Measurements from ENCODE around the gene MYCBP2.
A peak's percentile ranks its signal among the peaks of the same experiment; 100 is the strongest.

MYCBP2 gene

GRCh38 chr13:77040076-77040475 lies 286.8 kb downstream of the MYCBP2 start:
- H2AK5ac ChIP-seq (ENCODE audit: low read depth, low read length) = no peak overlapping the region
- H3K27me3 ChIP-seq (ENCODE audit: control insufficient read depth in 3 of 3, insufficient read depth in 3 of 3, low read depth in 1 of 3, low read length in 3 of 3) = no peaks in the 10 kb centered on the region
- H4K91ac ChIP-seq (ENCODE audit: low read depth, low read length, poor library complexity) = no peak overlapping the region
- no peak overlapping the region for H3K4ac ChIP-seq (ENCODE audit: low read length)
- H3K9me3 ChIP-seq (replicated peaks in 1 of 2; ENCODE audit: control insufficient read depth in 2 of 2, insufficient read depth in 1 of 2, low read depth in 1 of 2, low read length in 2 of 2) = peaks cover 0 to 1% of the 10 kb centered on the region in 2 donors
- H3K4me2 ChIP-seq (ENCODE audit: insufficient read depth, low read length, poor library complexity, severe bottlenecking) = no peak overlapping the region
- H2BK5ac ChIP-seq (ENCODE audit: low read length) = no peak overlapping the region
- no peak overlapping the region for H2AFZ ChIP-seq (ENCODE audit: low read length)
- H4K8ac ChIP-seq (ENCODE audit: low read depth, low read length) = no peak overlapping the region
- H3K79me1 ChIP-seq (ENCODE audit: low read depth, low read length) = no peaks in the 10 kb centered on the region
- no peak overlapping the region for H2BK15ac ChIP-seq (ENCODE audit: low read length)
- no peaks in the 10 kb centered on the region for H3K4me1 ChIP-seq (ENCODE audit: control insufficient read depth in 2 of 2, insufficient read depth in 1 of 2, low read depth in 1 of 2, low read length in 2 of 2)
- H3K23ac ChIP-seq (ENCODE audit: low read depth, low read length, poor library complexity) = no peak overlapping the region
- WGBS, 2 donors (ENCODE audit: extremely low coverage in 2 of 2, insufficient read length in 2 of 2, insufficient replicate concordance in 1 of 2) = no CpG with 5 or more reads among the region's 7 CpGs
- H3K4me3 ChIP-seq (ENCODE audit: low read length in 2 of 2) = no peak overlapping the region
- H3K27ac ChIP-seq (replicated peaks; ENCODE audit: low read length) = no peak overlapping the region
- H2BK12ac ChIP-seq (ENCODE audit: low read length) = no peak overlapping the region
- peaks cover 0 to 8% of the 10 kb centered on the region in 2 donors for H3K36me3 ChIP-seq (replicated peaks in 1 of 2; ENCODE audit: control insufficient read depth in 2 of 2, insufficient read depth in 2 of 2, low read length in 2 of 2)
- DNase-seq (ENCODE audit: low spot score) = no peak
- no peak overlapping the region for H2BK120ac ChIP-seq (ENCODE audit: low read depth, low read length)
- H3K9ac ChIP-seq (ENCODE audit: low read depth, low read length, poor library complexity) = no peak overlapping the region
- H3K14ac ChIP-seq (ENCODE audit: low read length) = no peak overlapping the region
- H3K18ac ChIP-seq (ENCODE audit: low read length) = no peak overlapping the region

GRCh38 chr13:77038907-77039480 lies 287.9 kb downstream of the MYCBP2 start:
- H3K4ac ChIP-seq (ENCODE audit: low read length) = no peak overlapping the region
- H3K4me1 ChIP-seq (ENCODE audit: control insufficient read depth in 2 of 2, insufficient read depth in 1 of 2, low read depth in 1 of 2, low read length in 2 of 2) = no peaks in the 10 kb centered on the region
- H3K36me3 ChIP-seq (replicated peaks in 1 of 2; ENCODE audit: control insufficient read depth in 2 of 2, insufficient read depth in 2 of 2, low read length in 2 of 2) = no peaks in the 10 kb centered on the region
- no peak overlapping the region for H2AFZ ChIP-seq (ENCODE audit: low read length)
- no CpG with 5 or more reads among the region's 5 CpGs for WGBS, 2 donors (ENCODE audit: extremely low coverage in 2 of 2, insufficient read length in 2 of 2, insufficient replicate concordance in 1 of 2)
- DNase-seq (ENCODE audit: low spot score) = no peak
- H2BK12ac ChIP-seq (ENCODE audit: low read length) = no peak overlapping the region
- no peak overlapping the region for H2AK5ac ChIP-seq (ENCODE audit: low read depth, low read length)
- no peak overlapping the region for H3K14ac ChIP-seq (ENCODE audit: low read length)
- no peak overlapping the region for H3K9ac ChIP-seq (ENCODE audit: low read depth, low read length, poor library complexity)
- H3K18ac ChIP-seq (ENCODE audit: low read length) = no peak overlapping the region
- no peaks in the 10 kb centered on the region for H3K79me1 ChIP-seq (ENCODE audit: low read depth, low read length)
- H3K4me2 ChIP-seq (ENCODE audit: insufficient read depth, low read length, poor library complexity, severe bottlenecking) = no peak overlapping the region
- H2BK120ac ChIP-seq (ENCODE audit: low read depth, low read length) = no peak overlapping the region
- H3K27me3 ChIP-seq (ENCODE audit: control insufficient read depth in 3 of 3, insufficient read depth in 3 of 3, low read depth in 1 of 3, low read length in 3 of 3) = no peaks in the 10 kb centered on the region
- H3K9me3 ChIP-seq (replicated peaks in 1 of 2; ENCODE audit: control insufficient read depth in 2 of 2, insufficient read depth in 1 of 2, low read depth in 1 of 2, low read length in 2 of 2) = peaks cover 0 to 1% of the 10 kb centered on the region in 2 donors
- H2BK5ac ChIP-seq (ENCODE audit: low read length) = no peak overlapping the region
- H4K8ac ChIP-seq (ENCODE audit: low read depth, low read length) = no peak overlapping the region
- no peak overlapping the region for H3K4me3 ChIP-seq (ENCODE audit: low read length in 2 of 2)
- no peak overlapping the region for H4K91ac ChIP-seq (ENCODE audit: low read depth, low read length, poor library complexity)
- H2BK15ac ChIP-seq (ENCODE audit: low read length) = no peak overlapping the region
- H3K27ac ChIP-seq (replicated peaks; ENCODE audit: low read length) = no peak overlapping the region
- no peak overlapping the region for H3K23ac ChIP-seq (ENCODE audit: low read depth, low read length, poor library complexity)

GRCh38 chr13:77036279-77036678 lies 290.6 kb downstream of the MYCBP2 start:
- no peaks in the 10 kb centered on the region for H3K27me3 ChIP-seq (ENCODE audit: control insufficient read depth in 3 of 3, insufficient read depth in 3 of 3, low read depth in 1 of 3, low read length in 3 of 3)
- H3K14ac ChIP-seq (ENCODE audit: low read length) = no peak overlapping the region
- no peak overlapping the region for H3K4ac ChIP-seq (ENCODE audit: low read length)
- H3K27ac ChIP-seq (replicated peaks; ENCODE audit: low read length) = no peak overlapping the region
- peaks cover 0 to 1% of the 10 kb centered on the region in 2 donors for H3K9me3 ChIP-seq (replicated peaks in 1 of 2; ENCODE audit: control insufficient read depth in 2 of 2, insufficient read depth in 1 of 2, low read depth in 1 of 2, low read length in 2 of 2)
- no peak overlapping the region for H4K8ac ChIP-seq (ENCODE audit: low read depth, low read length)
- DNase-seq (ENCODE audit: low spot score) = no peak
- H2AFZ ChIP-seq (ENCODE audit: low read length) = peak overlapping the region; percentile 23
- H4K91ac ChIP-seq (ENCODE audit: low read depth, low read length, poor library complexity) = no peak overlapping the region
- H2BK15ac ChIP-seq (ENCODE audit: low read length) = no peak overlapping the region
- no peak overlapping the region for H2AK5ac ChIP-seq (ENCODE audit: low read depth, low read length)
- WGBS, 2 donors (ENCODE audit: extremely low coverage in 2 of 2, insufficient read length in 2 of 2, insufficient replicate concordance in 1 of 2) = no CpG with 5 or more reads among the region's 1 CpG
- no peak overlapping the region for H2BK5ac ChIP-seq (ENCODE audit: low read length)
- H3K36me3 ChIP-seq (replicated peaks in 1 of 2; ENCODE audit: control insufficient read depth in 2 of 2, insufficient read depth in 2 of 2, low read length in 2 of 2) = no peaks in the 10 kb centered on the region
- H3K4me2 ChIP-seq (ENCODE audit: insufficient read depth, low read length, poor library complexity, severe bottlenecking) = no peak overlapping the region
- no peaks in the 10 kb centered on the region for H3K79me1 ChIP-seq (ENCODE audit: low read depth, low read length)
- no peak overlapping the region for H2BK12ac ChIP-seq (ENCODE audit: low read length)
- no peak overlapping the region for H3K4me3 ChIP-seq (ENCODE audit: low read length in 2 of 2)
- no peak overlapping the region for H3K9ac ChIP-seq (ENCODE audit: low read depth, low read length, poor library complexity)
- H3K4me1 ChIP-seq (ENCODE audit: control insufficient read depth in 2 of 2, insufficient read depth in 1 of 2, low read depth in 1 of 2, low read length in 2 of 2) = no peaks in the 10 kb centered on the region
- H3K18ac ChIP-seq (ENCODE audit: low read length) = no peak overlapping the region
- H3K23ac ChIP-seq (ENCODE audit: low read depth, low read length, poor library complexity) = no peak overlapping the region
- H2BK120ac ChIP-seq (ENCODE audit: low read depth, low read length) = no peak overlapping the region

- Histone ChIP-seq H3K14ac (ENCODE audit: low read length) (no peak overlapping the region), H3K4me3 (ENCODE audit: low read length in 2 of 2) (no peak overlapping the region), H3K4me1 (ENCODE audit: control insufficient read depth in 2 of 2, insufficient read depth in 1 of 2, low read depth in 1 of 2, low read length in 2 of 2) (no peaks in the 10 kb centered on the region), H2BK12ac (ENCODE audit: low read length) (no peak overlapping the region), H4K8ac (ENCODE audit: low read depth, low read length) (no peak overlapping the region), H3K36me3 (replicated peaks in 1 of 2; ENCODE audit: control insufficient read depth in 2 of 2, insufficient read depth in 2 of 2, low read length in 2 of 2) (no peaks in the 10 kb centered on the region), H2BK120ac (ENCODE audit: low read depth, low read length) (no peak overlapping the region), H2BK15ac (ENCODE audit: low read length) (no peak overlapping the region), H3K79me1 (ENCODE audit: low read depth, low read length) (no peaks in the 10 kb centered on the region), H4K91ac (ENCODE audit: low read depth, low read length, poor library complexity) (no peak overlapping the region), H3K18ac (ENCODE audit: low read length) (no peak overlapping the region), H3K9ac (ENCODE audit: low read depth, low read length, poor library complexity) (no peak overlapping the region), H2BK5ac (ENCODE audit: low read length) (no peak overlapping the region), H3K23ac (ENCODE audit: low read depth, low read length, poor library complexity) (no peak overlapping the region), H2AFZ (ENCODE audit: low read length) (no peak overlapping the region), H2AK5ac (ENCODE audit: low read depth, low read length) (no peak overlapping the region), H3K27me3 (ENCODE audit: control insufficient read depth in 3 of 3, insufficient read depth in 3 of 3, low read depth in 1 of 3, low read length in 3 of 3) (no peaks in the 10 kb centered on the region), H3K9me3 (replicated peaks in 1 of 2; ENCODE audit: control insufficient read depth in 2 of 2, insufficient read depth in 1 of 2, low read depth in 1 of 2, low read length in 2 of 2) (peaks cover 0 to 1% of the 10 kb centered on the region in 2 donors), H3K4me2 (ENCODE audit: insufficient read depth, low read length, poor library complexity, severe bottlenecking) (no peak overlapping the region), H3K27ac (replicated peaks; ENCODE audit: low read length) (no peak overlapping the region), H3K4ac (ENCODE audit: low read length) (no peak overlapping the region)
- WGBS, 2 donors (ENCODE audit: extremely low coverage in 2 of 2, insufficient read length in 2 of 2, insufficient replicate concordance in 1 of 2) = no CpG with 5 or more reads among the region's 5 CpGs
- no peak for DNase-seq (ENCODE audit: low spot score)
Measured at GRCh38 chr13:77034881-77035280, 292.0 kb downstream of the MYCBP2 start.

All from neuronal stem cell (in vitro differentiated cells).